Left renal pelvis (tissue), 4 donors: Measurements from ENCODE around the gene NKD1. TPM values are rescaled to one million over a fixed set of nuclear protein-coding genes. Genes with fewer than 3 reads are reported as not detected.
"Not testable (repeated sequence)": the region's sequence is repeated elsewhere in the genome, so short reads cannot be mapped to it uniquely, and the experiment has no call there.

Source experiments
- DNase-seq, 4 donors: peaks; one replicate each; pipeline ENCODE4 v3.0.0-alpha.2; 2013; ENCODE audit warnings: low read depth in 4 of 4, low spot score in 3 of 4
- polyA plus RNA-seq, 4 donors: library from polyadenylated mRNA; unstranded; fragments of 120-200 nt; gene quantifications; one replicate each; pipeline ENCODE4 v1.2.1, GENCODE V29; 2013; ENCODE audit not compliant: insufficient read length in 4 of 4

NKD1 gene, protein sequence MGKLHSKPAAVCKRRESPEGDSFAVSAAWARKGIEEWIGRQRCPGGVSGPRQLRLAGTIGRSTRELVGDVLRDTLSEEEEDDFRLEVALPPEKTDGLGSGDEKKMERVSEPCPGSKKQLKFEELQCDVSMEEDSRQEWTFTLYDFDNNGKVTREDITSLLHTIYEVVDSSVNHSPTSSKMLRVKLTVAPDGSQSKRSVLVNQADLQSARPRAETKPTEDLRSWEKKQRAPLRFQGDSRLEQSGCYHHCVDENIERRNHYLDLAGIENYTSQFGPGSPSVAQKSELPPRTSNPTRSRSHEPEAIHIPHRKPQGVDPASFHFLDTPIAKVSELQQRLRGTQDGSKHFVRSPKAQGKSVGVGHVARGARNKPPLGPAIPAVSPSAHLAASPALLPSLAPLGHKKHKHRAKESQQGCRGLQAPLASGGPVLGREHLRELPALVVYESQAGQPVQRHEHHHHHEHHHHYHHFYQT
- 10 to 100 TPM in 3 of 4 donors, 1 to 10 TPM in 1; 8.3 to 13.3 (median 11.9) TPM for polyA plus RNA-seq

DNA sequence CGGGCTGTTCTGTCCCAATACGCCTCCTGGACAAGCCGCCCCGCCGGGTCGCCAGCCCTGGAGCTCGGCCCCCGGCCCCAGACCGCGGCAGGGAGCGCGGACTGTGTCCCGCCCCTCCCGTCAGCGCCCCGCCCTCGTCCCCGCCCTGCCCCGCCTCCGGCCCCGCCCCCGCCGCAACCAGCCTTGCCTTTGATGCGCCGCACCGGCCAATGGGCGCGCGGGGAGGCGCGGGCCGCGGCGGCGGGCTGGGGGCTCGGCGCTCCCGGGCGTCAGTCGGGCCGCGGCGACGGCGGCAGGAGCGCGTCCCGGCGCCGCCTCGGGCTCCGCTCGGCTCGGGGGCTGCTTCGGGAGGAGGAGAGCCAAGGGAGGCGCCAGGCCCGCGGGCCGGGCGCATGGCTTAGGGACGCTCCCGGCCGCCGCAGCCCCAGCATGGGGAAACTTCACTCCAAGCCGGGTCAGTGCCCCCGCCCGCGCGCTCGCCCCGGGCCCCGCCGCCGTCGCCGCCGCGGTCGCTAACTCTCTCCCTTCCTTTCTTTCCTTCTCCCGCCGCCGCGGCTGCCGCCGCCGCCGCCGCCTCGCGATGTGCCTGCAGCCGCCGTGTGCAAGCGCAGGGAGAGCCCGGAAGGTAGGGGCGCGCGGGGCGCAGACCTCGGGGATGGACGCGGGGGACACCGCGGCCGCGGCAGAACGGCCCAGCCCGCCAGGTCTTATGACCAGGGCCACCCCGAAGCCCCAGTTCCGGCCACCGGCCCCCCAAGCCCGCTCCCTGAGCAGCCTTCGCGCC lies at the start of gene NKD1:
Gene NKD1, plus strand, starts transcription at position 272 of the 784 bp plus-strand sequence. Its CDS starts 158 bp downstream, at position 430.
- peak in 3 of 4 donors; percentile 45 to 63 (median 56) for DNase-seq

DNA sequence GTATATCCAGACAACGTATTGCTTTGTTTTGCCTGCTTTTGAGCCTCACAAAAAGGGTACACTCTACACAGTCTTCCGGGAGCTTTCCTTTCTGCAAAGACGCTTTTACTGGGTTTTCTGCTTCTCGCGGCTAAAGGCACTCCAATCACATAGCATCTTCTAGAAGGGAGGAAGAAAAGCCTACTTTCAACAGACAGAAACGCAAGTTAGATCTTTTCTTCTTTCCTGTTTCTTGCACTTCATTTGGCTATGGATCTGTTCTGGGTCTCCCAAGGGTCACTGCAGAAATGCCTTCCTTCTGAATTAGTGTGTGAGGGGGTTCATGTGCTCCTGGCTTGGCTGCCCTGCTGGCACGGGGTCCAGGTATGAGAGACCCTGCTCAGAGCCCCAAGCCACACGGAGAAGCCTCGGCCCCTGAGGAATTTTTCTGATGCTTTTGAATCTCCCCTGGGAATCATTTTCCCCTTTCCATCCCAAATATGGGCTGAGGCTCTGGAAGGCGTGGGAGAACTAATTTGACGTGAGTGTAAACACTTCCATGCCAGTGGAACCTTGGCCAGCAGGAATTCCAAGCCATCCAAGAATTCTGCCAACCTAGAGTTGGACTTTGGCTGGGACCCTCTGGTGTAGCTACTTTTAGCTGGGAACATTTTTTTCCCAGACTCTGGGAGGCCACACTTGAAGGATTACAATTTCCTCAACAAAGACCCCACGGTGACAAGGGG lies 49.6 kb upstream of the NKD1 start:
- DNase-seq: no peak

GRCh38 chr16:50499254-50499653 lies 48.9 kb upstream of the NKD1 start:
- DNase-seq: no peak

DNA sequence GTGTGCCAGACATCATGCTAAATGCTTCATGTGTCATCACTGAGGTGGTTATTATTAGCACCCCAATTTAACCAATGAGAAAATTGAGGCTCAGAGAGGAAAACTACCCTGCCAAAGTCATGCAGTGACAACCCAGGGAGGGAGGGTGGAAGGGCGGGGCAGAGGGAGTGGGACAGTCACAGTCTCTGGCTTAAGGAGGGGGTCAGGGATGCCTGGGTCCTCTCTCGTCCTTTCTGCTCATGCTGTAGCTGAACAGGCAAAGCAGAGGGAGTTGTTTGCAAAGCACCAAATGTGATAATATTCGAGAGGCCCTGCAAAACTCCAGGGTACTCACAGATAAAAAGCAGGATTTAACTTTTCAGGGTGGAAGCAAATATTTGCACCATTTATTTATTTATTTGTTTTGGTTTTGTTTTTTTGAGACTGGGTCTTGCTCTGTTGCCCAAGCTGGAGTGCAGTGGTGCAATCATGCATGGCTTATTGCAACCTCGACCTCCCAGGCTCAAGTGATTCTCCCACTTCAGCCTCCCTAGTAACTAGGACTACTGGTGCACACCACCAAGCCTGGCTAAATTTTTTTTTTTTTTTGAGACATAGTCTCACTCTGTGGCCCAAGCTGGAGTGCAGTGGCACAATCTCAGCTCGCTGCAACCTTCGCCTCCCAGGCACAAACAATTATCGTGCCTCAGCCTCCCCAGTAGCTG lies 47.9 kb upstream of the NKD1 start:
- DNase-seq: no peak

DNA sequence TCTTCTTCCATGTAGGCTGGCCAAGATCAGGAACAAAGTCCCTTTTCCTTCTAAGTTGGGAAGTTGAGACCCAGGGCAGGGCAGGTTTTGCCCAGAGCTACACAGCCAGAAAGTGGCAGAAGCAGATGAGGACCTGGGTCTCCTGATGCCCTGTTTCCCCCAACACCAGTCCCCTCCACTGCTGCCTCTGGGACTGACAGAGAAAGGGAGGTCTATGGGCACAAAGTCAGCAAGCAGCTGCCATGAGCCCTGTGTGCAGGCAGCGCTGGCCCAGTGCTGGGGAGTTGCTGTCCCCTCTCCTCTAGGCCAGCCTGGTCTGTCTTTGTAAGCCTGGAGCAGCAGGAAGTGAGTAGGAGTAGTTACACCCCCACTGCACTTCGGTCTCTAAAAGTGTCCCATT lies 46.9 kb upstream of the NKD1 start:
- DNase-seq: no peak

DNA sequence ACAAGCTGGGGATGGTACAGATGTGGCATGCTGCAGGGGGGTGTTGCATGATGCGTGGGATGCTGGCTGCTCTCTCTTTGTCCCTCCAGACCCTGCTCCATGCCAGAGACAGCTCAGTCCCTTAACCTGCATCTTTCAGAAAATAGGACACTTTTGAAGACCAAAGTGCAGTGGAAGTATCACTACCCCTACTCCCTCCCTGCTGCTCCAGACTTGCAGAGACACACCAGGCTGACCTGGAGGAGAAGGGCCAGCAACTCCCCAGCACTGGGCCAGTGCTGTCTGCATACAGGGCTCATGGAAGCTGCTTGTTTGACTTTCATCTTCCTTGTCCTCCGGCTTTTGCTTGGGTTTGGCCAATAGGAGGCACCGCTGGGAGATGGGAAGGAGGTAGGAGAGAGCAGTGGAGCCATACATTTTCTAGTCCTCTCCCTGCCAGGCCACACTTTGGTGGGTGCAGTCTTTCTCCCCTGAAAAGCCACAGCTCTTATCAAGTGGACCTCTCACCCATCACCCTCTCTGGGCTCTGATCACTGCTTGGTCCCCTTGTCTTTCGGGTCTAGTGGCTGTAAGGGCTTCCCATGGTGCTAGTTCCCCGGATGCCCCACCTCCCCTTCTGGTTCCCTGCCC lies 46.1 kb upstream of the NKD1 start:
- no peak for DNase-seq

DNA sequence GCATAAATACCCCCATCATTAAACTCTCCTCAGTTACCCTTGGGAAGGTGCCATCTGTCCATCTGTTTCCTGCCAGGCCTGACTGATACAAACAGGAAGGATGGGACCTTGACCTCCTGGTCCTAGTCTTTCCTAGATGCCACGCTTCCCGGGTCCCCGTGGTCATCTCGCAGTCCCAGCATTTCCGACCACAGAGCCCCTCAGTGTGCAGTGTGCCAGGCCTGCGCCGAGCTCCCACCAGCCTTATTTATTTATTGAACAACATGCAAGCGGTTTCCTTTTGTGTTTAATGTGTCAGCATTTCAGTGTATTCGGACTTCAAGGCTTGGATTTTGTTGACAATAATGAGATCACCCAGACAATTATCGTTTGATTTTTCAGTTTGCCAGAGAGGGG lies 45.6 kb upstream of the NKD1 start:
- DNase-seq: no peak

- DNase-seq: not testable (repeated sequence)
These were observed 44.2 kb upstream of the NKD1 start for GRCh38 chr16:50503868-50504531.

GRCh38 chr16:50505115-50505514 lies 43.1 kb upstream of the NKD1 start:
- DNase-seq: no peak

GRCh38 chr16:50505714-50506542 lies 42.3 kb upstream of the NKD1 start:
- DNase-seq: no peak

DNA sequence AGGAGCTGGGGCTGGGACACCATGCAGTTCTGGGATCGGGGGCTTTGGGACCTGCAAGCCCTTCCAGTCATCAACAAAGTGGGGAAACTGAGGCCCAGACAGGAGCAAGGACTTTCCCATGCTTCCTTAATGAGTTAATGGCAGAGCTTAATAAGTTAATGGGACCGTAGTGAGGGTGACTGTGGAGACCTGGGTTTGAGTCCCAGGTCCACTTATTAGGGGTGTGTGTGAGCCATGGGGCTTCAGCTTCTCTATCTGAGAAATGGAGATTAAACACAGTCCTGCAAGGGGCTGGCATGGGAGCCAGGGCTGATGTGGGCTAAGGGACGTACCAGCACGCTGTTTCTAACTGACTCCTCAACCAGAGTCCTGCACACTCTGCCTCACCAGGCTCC lies 41.7 kb upstream of the NKD1 start:
- DNase-seq: no peak

DNA sequence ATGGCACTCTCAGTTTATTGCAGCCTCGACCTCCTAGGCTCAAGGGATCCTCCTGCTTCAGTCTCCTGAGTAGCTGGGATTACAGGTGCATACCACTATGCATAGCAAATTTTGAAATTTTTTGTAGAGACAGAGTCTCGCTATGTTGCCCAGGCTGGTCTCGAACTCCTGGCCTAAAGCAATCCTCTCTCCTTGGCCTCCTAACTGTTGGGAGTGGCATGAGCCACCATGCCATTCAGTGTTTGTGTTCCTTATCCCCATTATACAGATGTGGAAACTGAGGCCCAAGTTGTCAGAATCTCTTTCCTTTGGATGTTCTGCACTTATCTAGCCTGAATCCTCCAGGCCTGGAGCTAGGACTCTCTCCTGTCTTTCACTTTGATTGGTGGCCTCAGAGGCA lies 40.8 kb upstream of the NKD1 start:
- DNase-seq: no peak

DNA sequence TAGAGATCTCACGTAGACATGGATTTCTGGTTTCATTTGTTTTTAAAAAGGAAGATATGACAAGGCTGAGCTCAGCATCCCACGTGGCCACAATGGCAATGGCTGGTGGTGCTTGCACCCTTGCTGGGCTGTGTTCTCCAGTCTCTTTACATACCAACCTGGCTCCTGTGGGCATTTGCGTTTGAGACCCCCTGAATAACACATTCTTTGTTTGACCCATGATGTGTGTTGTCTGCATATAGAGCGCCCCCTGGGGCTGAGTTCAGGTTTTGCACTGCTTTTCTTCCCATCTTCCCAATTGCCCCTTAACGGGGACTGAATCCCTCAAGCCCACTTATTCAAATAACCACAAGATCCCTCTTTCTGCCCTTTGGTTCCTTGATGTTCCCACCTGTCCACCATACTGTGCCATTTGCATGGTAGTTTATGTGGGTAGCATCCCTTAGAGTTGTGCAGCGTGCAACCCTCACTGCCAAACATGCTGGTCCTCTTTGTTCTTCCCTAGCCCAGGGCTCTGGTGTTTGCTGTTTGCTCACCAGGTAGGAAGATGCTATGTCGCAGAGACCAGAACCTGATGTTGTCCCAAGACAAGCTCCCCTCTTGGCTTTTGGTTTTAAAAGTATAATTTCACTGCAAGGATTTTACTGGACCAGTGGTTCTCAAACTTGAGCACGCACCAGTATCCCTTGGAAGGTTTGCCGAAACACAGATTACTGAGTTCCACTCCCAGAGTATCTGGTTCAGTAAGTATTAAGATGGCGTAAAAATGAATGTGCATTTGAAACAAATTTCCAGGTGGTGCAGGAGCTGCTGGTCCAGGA lies 38.5 kb upstream of the NKD1 start:
- no peak for DNase-seq

DNA sequence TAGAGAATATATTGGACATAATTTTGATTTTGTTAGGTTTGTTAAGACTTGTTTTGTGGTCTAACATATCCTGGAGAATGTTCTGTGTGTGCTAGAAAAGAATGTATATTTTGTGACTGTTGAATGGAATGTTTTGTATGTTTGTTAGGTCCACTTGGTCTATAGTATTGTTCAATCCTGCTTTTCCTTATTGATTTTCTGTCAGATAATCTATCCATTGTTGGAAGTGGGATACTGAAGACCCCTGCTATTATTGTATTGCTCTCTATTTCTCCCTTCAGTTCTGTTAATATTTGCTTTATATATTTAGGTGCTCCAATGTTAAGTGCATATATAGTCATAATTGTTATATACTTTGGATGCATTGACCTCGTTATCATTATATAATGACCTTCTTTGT lies 33.0 kb upstream of the NKD1 start:
- DNase-seq: no peak

DNA sequence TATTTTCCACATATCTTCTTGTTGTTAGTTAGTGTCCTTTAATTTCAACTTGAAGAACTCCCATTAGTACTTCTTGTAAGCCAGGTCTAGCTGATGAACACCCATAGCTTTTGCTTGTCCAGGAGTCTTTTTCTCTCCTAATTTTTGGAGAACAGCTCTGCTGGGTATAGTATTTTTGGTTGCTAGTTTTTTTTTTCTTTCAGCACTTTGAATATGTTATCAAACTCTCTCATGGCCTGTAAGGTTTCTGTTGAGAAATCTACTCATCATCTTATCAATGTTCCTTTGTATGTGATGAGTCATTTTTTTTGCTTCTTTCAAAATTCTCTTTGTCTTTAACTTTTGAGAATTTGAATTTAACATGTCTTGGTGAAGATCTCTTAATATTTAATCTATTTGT lies 31.8 kb upstream of the NKD1 start:
- no peak for DNase-seq

DNA sequence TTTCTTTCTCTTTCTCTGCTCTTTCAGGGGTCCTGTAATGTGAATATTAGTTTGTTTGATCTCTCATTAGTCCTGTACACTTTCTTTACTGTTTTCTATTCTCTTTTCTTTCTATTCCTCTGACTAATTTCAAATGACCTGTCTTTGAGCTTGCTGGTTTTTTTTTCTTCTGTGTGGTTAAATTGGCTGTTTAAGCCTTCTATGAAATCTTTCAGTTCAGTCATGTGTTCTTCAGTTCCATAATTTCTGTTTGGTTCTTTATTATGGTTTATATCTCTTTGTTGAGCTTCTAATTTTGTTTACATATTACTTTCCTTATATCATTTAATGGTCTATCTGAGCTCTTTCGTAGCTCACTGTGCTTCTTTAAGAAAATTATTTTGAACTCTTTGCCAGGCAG lies 31.3 kb upstream of the NKD1 start:
- no peak for DNase-seq

GRCh38 chr16:50517450-50518252 lies 30.5 kb upstream of the NKD1 start:
- no peak for DNase-seq
